ENCODE data around the gene PEX12.
"Not testable (repeated sequence)": the region's sequence is repeated elsewhere in the genome, so short reads cannot be mapped to it uniquely, and the experiment has no call there.

The PEX12 gene

GRCh38 chr17:35577830-35578196 is 558 bp downstream of the PEX12 start:
- DNase-seq: no peak

GRCh38 chr17:35575759-35576158 is 2.6 kb downstream of the PEX12 start:
- no peak for DNase-seq

GRCh38 chr17:35569405-35569804 is 9.0 kb downstream of the PEX12 start:
- no peak for DNase-seq

- peak; percentile 18 to 41 for DNase-seq
Measured at GRCh38 chr17:35568561-35568960, 9.8 kb downstream of the PEX12 start.

- DNase-seq: no peak
Measured at GRCh38 chr17:35566968-35567367, 11.4 kb downstream of the PEX12 start.

GRCh38 chr17:35563181-35563580 is 15.2 kb downstream of the PEX12 start:
- not testable (repeated sequence) for DNase-seq

GRCh38 chr17:35560703-35561102 is 17.7 kb downstream of the PEX12 start, which contains the start of gene SLFN14:
TSS of gene SLFN14 (minus strand) at chr17:35560819. CDS start at chr17:35558062, 2,757 bp downstream.
- no peak for DNase-seq

GRCh38 chr17:35559495-35560210 is 18.7 kb downstream of the PEX12 start:
- no peak for DNase-seq

GRCh38 chr17:35557353-35557752 is 21.0 kb downstream of the PEX12 start:
- DNase-seq: no peak

- peak in 1 of 2 experiments; percentile 1 for DNase-seq
Measured at GRCh38 chr17:35555691-35556090, 22.7 kb downstream of the PEX12 start.

GRCh38 chr17:35554668-35555067 is 23.7 kb downstream of the PEX12 start:
- no peak for DNase-seq

GRCh38 chr17:35553310-35553709 is 25.1 kb downstream of the PEX12 start:
- no peak for DNase-seq

GRCh38 chr17:35548978-35549377 is 29.4 kb downstream of the PEX12 start:
- no peak for DNase-seq

GRCh38 chr17:35548208-35548810 is 30.1 kb downstream of the PEX12 start:
- DNase-seq: no peak

GRCh38 chr17:35546487-35546886 is 31.9 kb downstream of the PEX12 start:
- DNase-seq: no peak

GRCh38 chr17:35545150-35545549 is 33.2 kb downstream of the PEX12 start:
- DNase-seq: no peak

- DNase-seq: no peak
Measured at GRCh38 chr17:35543856-35544255, 34.5 kb downstream of the PEX12 start.

GRCh38 chr17:35542990-35543389 is 35.4 kb downstream of the PEX12 start:
- no peak for DNase-seq

- DNase-seq: no peak
Measured at GRCh38 chr17:35541434-35541833, 36.9 kb downstream of the PEX12 start.

GRCh38 chr17:35540589-35541404 is 37.6 kb downstream of the PEX12 start:
- DNase-seq: no peak

- DNase-seq: no peak
Measured at GRCh38 chr17:35539659-35540026, 38.7 kb downstream of the PEX12 start.

GRCh38 chr17:35537601-35538141 is 40.7 kb downstream of the PEX12 start, which contains the start of gene SLFN12L:
TSS of gene SLFN12L (minus strand) at chr17:35537678. CDS start at chr17:35522364, 15,314 bp downstream.
- no peak for DNase-seq

GRCh38 chr17:35536664-35537171 is 41.7 kb downstream of the PEX12 start:
- no peak for DNase-seq
